HepG2 (cell line): ENCODE measurements around the gene CNTNAP1. TPM values are rescaled to one million over a fixed set of nuclear protein-coding genes. Genes with fewer than 3 reads are reported as not detected.

Experiments used
- ARNT2 ChIP-seq: sonication (generic); formaldehyde crosslinking; IDR thresholded peaks from 2 replicates; pipeline ENCODE4 v1.8.0; 2022; ENCODE audit warnings: mild to moderate bottlenecking, low read depth, missing genetic modification reagents, moderate library complexity
- GABPB1 ChIP-seq: IDR thresholded peaks from 2 replicates; pipeline ENCODE4 v1.6.1; 2016; ENCODE audit warnings: mild to moderate bottlenecking, missing genetic modification reagents, moderate library complexity, missing compliant biosample characterization
- HDAC2 ChIP-seq: sonication (generic); formaldehyde crosslinking; IDR thresholded peaks from 2 replicates; pipeline ENCODE4 v1.4.0; 2020; ENCODE audit warnings: missing genetic modification reagents
- HES4 ChIP-seq: sonication (generic); formaldehyde crosslinking; IDR thresholded peaks from 2 replicates; pipeline ENCODE4 v1.9.0; 2021; ENCODE audit warnings: mild to moderate bottlenecking, missing genetic modification reagents, borderline replicate concordance
- KLF12 ChIP-seq: sonication (generic); formaldehyde crosslinking; IDR thresholded peaks from 2 replicates; pipeline ENCODE4 v1.4.0; 2020; ENCODE audit warnings: missing genetic modification reagents, borderline replicate concordance
- KLF13 ChIP-seq: sonication (generic); formaldehyde crosslinking; IDR thresholded peaks from 2 replicates; pipeline ENCODE4 v1.4.0; 2020; ENCODE audit warnings: mild to moderate bottlenecking, missing genetic modification reagents
- MYC ChIP-seq: sonication (generic); formaldehyde crosslinking; IDR thresholded peaks from 2 replicates; pipeline ENCODE4 v1.9.0; 2021; ENCODE audit warnings: missing genetic modification reagents, borderline replicate concordance
- PHF21A ChIP-seq: sonication (generic); formaldehyde crosslinking; IDR thresholded peaks from 2 replicates; pipeline ENCODE4 v1.5.0; 2020; ENCODE audit warnings: mild to moderate bottlenecking, missing genetic modification reagents
- RBM39 ChIP-seq: fragments of 200-400 bp; formaldehyde crosslinking; IDR thresholded peaks from one replicate; pipeline ENCODE4 v1.6.1; 2018; ENCODE audit warnings: antibody characterized with exemption, mild to moderate bottlenecking, low read depth, low read length; ENCODE audit not compliant: poor library complexity, severe bottlenecking
- RFXANK ChIP-seq: IDR thresholded peaks from 2 replicates; pipeline ENCODE4 v1.6.1; 2016
- SAP130 ChIP-seq: IDR thresholded peaks from 2 replicates; pipeline ENCODE4 v1.6.1; 2016; ENCODE audit warnings: low read depth
- SETDB1 ChIP-seq: sonication (generic); formaldehyde crosslinking; IDR thresholded peaks from 2 replicates; pipeline ENCODE4 v1.5.1; 2020; ENCODE audit warnings: missing genetic modification reagents, mild to moderate bottlenecking, borderline replicate concordance
- YEATS4 ChIP-seq: sonication (generic); formaldehyde crosslinking; IDR thresholded peaks from 2 replicates; pipeline ENCODE4 v1.4.0; 2020; ENCODE audit warnings: missing genetic modification reagents, borderline replicate concordance
- ZFP41 ChIP-seq: sonication (generic); formaldehyde crosslinking; IDR thresholded peaks from 2 replicates; pipeline ENCODE4 v1.4.0; 2020; ENCODE audit warnings: mild to moderate bottlenecking, missing genetic modification reagents, borderline replicate concordance
- ZNF546 ChIP-seq: sonication (generic); formaldehyde crosslinking; conservative IDR thresholded peaks from 2 replicates; pipeline ENCODE4 v1.8.1; 2023; ENCODE audit warnings: mild to moderate bottlenecking, missing genetic modification reagents
- ZNF598 ChIP-seq: sonication (generic); formaldehyde crosslinking; IDR thresholded peaks from 2 replicates; pipeline ENCODE4 v1.5.1; 2020; ENCODE audit warnings: mild to moderate bottlenecking, missing genetic modification reagents, borderline replicate concordance
- ZNF629 ChIP-seq: sonication (generic); formaldehyde crosslinking; conservative IDR thresholded peaks from 2 replicates; pipeline ENCODE4 v1.5.0; 2020; ENCODE audit warnings: missing genetic modification reagents
- polyA plus RNA-seq, 8 experiments: library from polyadenylated mRNA; depleted of rRNA in 3 of 8; stranded (reverse) in 7 of 8; unstranded in 1 of 8; fragments of >200 nt; fragmentation: Illumina TruSeq in 4 of 8; extraction: Trizol in 4 of 8; gene quantifications; 2 replicates each; pipeline versions ENCODE4 v1.2.1 to v1.2.3, GENCODE V29; 2011 to 2016; ENCODE audit warnings: low read depth in 4 of 8, missing spikeins in 1 of 8, mixed read lengths in 1 of 8; ENCODE audit not compliant: insufficient read depth in 1 of 8
- total RNA-seq, 5 experiments: library from RNA; depleted of rRNA; stranded (reverse); fragments of >200 nt; fragmentation: Illumina TruSeq; extraction: Trizol; gene quantifications; 2 replicates each; pipeline ENCODE4 v1.2.3, GENCODE V29; 2016; ENCODE audit warnings: low read depth in 1 of 5
- TF ChIP-seq, protein P1 (sequence below): sonication (generic); formaldehyde crosslinking; IDR thresholded peaks from 2 replicates; pipeline ENCODE4 v1.8.0; 2022; ENCODE audit warnings: missing genetic modification reagents, mild to moderate bottlenecking, moderate library complexity, borderline replicate concordance
- TF ChIP-seq, protein P2 (sequence below): sonication (generic); formaldehyde crosslinking; IDR thresholded peaks from 2 replicates; pipeline ENCODE4 v1.4.0; 2020; ENCODE audit warnings: mild to moderate bottlenecking, missing genetic modification reagents
- TF ChIP-seq, protein P3 (sequence below): IDR thresholded peaks from 2 replicates; pipeline ENCODE4 v1.6.1; 2016; ENCODE audit warnings: low read depth, control low read depth

The CNTNAP1 gene
- total and polyA plus RNA-seq, 2 of the 13 experiments (the other 11 are each of a cell fraction or from before 2014, with no cell fraction given), result 4.5 to 7.7 TPM

DNA sequence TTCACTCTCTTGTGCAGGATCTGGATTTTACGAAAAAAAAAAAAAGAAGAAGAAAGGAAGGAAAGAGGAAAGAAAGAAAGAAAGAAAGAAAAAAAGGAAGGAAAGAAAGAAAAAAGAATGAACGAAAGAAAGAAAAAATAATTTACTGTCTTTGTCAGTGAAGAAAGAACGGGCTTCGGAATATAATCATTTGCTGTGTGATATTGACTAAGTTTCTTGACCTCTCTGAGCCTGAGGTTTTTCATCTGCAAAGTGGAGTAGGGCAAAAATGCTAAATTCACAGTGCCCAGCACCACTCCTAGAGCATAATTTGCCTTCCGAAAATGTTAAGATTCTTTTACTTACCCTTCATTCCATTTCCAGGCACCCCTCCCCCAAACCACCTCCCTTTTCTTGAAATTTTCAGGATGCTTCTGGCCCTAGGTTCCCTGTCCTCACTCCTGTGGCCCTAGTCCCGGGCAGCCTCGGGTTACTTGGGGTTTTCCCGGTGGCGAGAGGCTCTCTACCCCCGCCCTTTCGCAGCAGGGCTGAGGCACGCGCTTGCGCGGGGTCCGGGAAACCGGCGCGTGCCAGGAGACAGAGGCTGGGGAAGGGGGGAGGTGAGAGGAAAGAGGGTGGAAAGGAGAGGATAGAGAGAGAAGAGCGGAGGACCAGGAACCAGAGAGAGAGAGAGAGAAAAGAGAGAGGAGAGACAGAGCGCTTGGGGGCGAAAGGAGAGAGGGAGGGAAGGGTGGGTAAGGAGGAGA lies at the start of gene CNTNAP1 (continued):
- TF ChIP-seq KLF13 (CRISPR knock-in tag) (0 out of 2 replicates have a peak, but pooled peaks have one; percentile 22), ZNF598 (0 out of 2 replicates have a peak, but pooled peaks have one; percentile 12), HDAC2 (CRISPR knock-in tag) (peak; percentile 42; the same call in 1 of the 2 replicates), PHF21A (CRISPR knock-in tag) (peak; percentile 56; the same call in 1 of the 2 replicates), SAP130 (CRISPR knock-in tag) (peak; percentile 80), ARNT2 (CRISPR knock-in tag) (peak; percentile 37; the same call in 1 of the 2 replicates), RFXANK (CRISPR knock-in tag) (0 out of 2 replicates have a peak, but pooled peaks have one; percentile 13), KLF12 (CRISPR knock-in tag) (0 out of 2 replicates have a peak, but pooled peaks have one; percentile 61), RBM39 (peak; percentile 84), ZNF546 (CRISPR knock-in tag) (peak; percentile 76; the same call in 1 of the 2 replicates), YEATS4 (CRISPR knock-in tag) (0 out of 2 replicates have a peak, but pooled peaks have one; percentile 56), MYC (CRISPR knock-in tag) (peak; percentile 77; the same call in 1 of the 2 replicates), GABPB1 (CRISPR knock-in tag) (peak; percentile 10; the same call in 1 of the 2 replicates), SETDB1 (no peak), HES4 (CRISPR knock-in tag) (peak; percentile 72; the same call in 1 of the 2 replicates), ZNF629 (CRISPR knock-in tag) (no peak), ZFP41 (CRISPR knock-in tag) (0 out of 2 replicates have a peak, but pooled peaks have one; percentile 39)
- TF ChIP-seq, protein P1, sequence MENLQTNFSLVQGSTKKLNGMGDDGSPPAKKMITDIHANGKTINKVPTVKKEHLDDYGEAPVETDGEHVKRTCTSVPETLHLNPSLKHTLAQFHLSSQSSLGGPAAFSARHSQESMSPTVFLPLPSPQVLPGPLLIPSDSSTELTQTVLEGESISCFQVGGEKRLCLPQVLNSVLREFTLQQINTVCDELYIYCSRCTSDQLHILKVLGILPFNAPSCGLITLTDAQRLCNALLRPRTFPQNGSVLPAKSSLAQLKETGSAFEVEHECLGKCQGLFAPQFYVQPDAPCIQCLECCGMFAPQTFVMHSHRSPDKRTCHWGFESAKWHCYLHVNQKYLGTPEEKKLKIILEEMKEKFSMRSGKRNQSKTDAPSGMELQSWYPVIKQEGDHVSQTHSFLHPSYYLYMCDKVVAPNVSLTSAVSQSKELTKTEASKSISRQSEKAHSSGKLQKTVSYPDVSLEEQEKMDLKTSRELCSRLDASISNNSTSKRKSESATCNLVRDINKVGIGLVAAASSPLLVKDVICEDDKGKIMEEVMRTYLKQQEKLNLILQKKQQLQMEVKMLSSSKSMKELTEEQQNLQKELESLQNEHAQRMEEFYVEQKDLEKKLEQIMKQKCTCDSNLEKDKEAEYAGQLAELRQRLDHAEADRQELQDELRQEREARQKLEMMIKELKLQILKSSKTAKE (CRISPR knock-in tag), result peak; percentile 55; the same call in 1 of the 2 replicates
- TF ChIP-seq, protein P2, sequence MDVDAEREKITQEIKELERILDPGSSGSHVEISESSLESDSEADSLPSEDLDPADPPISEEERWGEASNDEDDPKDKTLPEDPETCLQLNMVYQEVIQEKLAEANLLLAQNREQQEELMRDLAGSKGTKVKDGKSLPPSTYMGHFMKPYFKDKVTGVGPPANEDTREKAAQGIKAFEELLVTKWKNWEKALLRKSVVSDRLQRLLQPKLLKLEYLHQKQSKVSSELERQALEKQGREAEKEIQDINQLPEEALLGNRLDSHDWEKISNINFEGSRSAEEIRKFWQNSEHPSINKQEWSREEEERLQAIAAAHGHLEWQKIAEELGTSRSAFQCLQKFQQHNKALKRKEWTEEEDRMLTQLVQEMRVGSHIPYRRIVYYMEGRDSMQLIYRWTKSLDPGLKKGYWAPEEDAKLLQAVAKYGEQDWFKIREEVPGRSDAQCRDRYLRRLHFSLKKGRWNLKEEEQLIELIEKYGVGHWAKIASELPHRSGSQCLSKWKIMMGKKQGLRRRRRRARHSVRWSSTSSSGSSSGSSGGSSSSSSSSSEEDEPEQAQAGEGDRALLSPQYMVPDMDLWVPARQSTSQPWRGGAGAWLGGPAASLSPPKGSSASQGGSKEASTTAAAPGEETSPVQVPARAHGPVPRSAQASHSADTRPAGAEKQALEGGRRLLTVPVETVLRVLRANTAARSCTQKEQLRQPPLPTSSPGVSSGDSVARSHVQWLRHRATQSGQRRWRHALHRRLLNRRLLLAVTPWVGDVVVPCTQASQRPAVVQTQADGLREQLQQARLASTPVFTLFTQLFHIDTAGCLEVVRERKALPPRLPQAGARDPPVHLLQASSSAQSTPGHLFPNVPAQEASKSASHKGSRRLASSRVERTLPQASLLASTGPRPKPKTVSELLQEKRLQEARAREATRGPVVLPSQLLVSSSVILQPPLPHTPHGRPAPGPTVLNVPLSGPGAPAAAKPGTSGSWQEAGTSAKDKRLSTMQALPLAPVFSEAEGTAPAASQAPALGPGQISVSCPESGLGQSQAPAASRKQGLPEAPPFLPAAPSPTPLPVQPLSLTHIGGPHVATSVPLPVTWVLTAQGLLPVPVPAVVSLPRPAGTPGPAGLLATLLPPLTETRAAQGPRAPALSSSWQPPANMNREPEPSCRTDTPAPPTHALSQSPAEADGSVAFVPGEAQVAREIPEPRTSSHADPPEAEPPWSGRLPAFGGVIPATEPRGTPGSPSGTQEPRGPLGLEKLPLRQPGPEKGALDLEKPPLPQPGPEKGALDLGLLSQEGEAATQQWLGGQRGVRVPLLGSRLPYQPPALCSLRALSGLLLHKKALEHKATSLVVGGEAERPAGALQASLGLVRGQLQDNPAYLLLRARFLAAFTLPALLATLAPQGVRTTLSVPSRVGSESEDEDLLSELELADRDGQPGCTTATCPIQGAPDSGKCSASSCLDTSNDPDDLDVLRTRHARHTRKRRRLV (CRISPR knock-in tag), result peak; percentile 59
- TF ChIP-seq, protein P3, sequence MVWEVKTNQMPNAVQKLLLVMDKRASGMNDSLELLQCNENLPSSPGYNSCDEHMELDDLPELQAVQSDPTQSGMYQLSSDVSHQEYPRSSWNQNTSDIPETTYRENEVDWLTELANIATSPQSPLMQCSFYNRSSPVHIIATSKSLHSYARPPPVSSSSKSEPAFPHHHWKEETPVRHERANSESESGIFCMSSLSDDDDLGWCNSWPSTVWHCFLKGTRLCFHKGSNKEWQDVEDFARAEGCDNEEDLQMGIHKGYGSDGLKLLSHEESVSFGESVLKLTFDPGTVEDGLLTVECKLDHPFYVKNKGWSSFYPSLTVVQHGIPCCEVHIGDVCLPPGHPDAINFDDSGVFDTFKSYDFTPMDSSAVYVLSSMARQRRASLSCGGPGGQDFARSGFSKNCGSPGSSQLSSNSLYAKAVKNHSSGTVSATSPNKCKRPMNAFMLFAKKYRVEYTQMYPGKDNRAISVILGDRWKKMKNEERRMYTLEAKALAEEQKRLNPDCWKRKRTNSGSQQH (CRISPR knock-in tag), result no peak
